Measurements from ENCODE around the gene PCCB.

The PCCB gene

GRCh38 chr3:136232413-136232812 is 17.7 kb upstream of the PCCB start:
- DNase-seq (ENCODE audit: low spot score) (no peak), ATAC-seq (ENCODE audit: low read depth) (no peak)
- no peaks in the 10 kb centered on the region for H3K9me3 ChIP-seq (ENCODE audit: severe bottlenecking)
- H3K4me1 ChIP-seq (ENCODE audit: insufficient read depth, poor library complexity, severe bottlenecking): no peaks in the 10 kb centered on the region
- no peaks in the 10 kb centered on the region for H3K27me3 ChIP-seq (ENCODE audit: insufficient read depth, poor library complexity, severe bottlenecking)
- no peak overlapping the region for H3K27ac ChIP-seq (ENCODE audit: poor library complexity, severe bottlenecking)
- H3K36me3 ChIP-seq (ENCODE audit: low read depth): no peaks in the 10 kb centered on the region
- TF ChIP-seq CTCF (IDR thresholded peaks at IDR 0.05; ENCODE audit: poor library complexity, severe bottlenecking): no peak
- no peak overlapping the region for H3K4me3 ChIP-seq (ENCODE audit: severe bottlenecking)

- Histone ChIP-seq H3K27ac (ENCODE audit: poor library complexity, severe bottlenecking) (no peak overlapping the region), H3K27me3 (ENCODE audit: insufficient read depth, poor library complexity, severe bottlenecking) (no peaks in the 10 kb centered on the region)
- no peak for DNase-seq (ENCODE audit: low spot score)
Observed at GRCh38 chr3:136235545-136235944, 14.6 kb upstream of the PCCB start.

GRCh38 chr3:136236109-136236508 is 14.0 kb upstream of the PCCB start:
- ATAC-seq (ENCODE audit: low read depth) (no peak), DNase-seq (ENCODE audit: low spot score) (no peak)
- TF ChIP-seq CTCF (IDR thresholded peaks at IDR 0.05; ENCODE audit: poor library complexity, severe bottlenecking): no peak
- Histone ChIP-seq H3K4me3 (ENCODE audit: severe bottlenecking) (no peak overlapping the region), H3K9me3 (ENCODE audit: severe bottlenecking) (no peaks in the 10 kb centered on the region), H3K27me3 (ENCODE audit: insufficient read depth, poor library complexity, severe bottlenecking) (no peaks in the 10 kb centered on the region), H3K36me3 (ENCODE audit: low read depth) (no peaks in the 10 kb centered on the region), H3K4me1 (ENCODE audit: insufficient read depth, poor library complexity, severe bottlenecking) (no peaks in the 10 kb centered on the region), H3K27ac (ENCODE audit: poor library complexity, severe bottlenecking) (no peak overlapping the region)

More at GRCh38 chr3:136235545-136235944, 14.6 kb upstream of the PCCB start:
- Histone ChIP-seq H3K4me1 (ENCODE audit: insufficient read depth, poor library complexity, severe bottlenecking) (no peaks in the 10 kb centered on the region), H3K36me3 (ENCODE audit: low read depth) (no peaks in the 10 kb centered on the region), H3K9me3 (ENCODE audit: severe bottlenecking) (no peaks in the 10 kb centered on the region), H3K4me3 (ENCODE audit: severe bottlenecking) (no peak overlapping the region)
- TF ChIP-seq CTCF (IDR thresholded peaks at IDR 0.05; ENCODE audit: poor library complexity, severe bottlenecking): no peak
- no peak for ATAC-seq (ENCODE audit: low read depth)

GRCh38 chr3:136237103-136237502 is 13.0 kb upstream of the PCCB start:
- DNase-seq (ENCODE audit: low spot score) (no peak), ATAC-seq (ENCODE audit: low read depth) (no peak)
- no peaks in the 10 kb centered on the region for H3K4me1 ChIP-seq (ENCODE audit: insufficient read depth, poor library complexity, severe bottlenecking)
- H3K36me3 ChIP-seq (ENCODE audit: low read depth): no peaks in the 10 kb centered on the region
- no peak overlapping the region for H3K27ac ChIP-seq (ENCODE audit: poor library complexity, severe bottlenecking)
- no peak for TF ChIP-seq CTCF (IDR thresholded peaks at IDR 0.05; ENCODE audit: poor library complexity, severe bottlenecking)
- H3K9me3 ChIP-seq (ENCODE audit: severe bottlenecking): no peaks in the 10 kb centered on the region
- H3K27me3 ChIP-seq (ENCODE audit: insufficient read depth, poor library complexity, severe bottlenecking): no peaks in the 10 kb centered on the region
- no peak overlapping the region for H3K4me3 ChIP-seq (ENCODE audit: severe bottlenecking)

- Histone ChIP-seq H3K27ac (ENCODE audit: poor library complexity, severe bottlenecking) (no peak overlapping the region), H3K4me1 (ENCODE audit: insufficient read depth, poor library complexity, severe bottlenecking) (no peaks in the 10 kb centered on the region), H3K36me3 (ENCODE audit: low read depth) (no peaks in the 10 kb centered on the region), H3K9me3 (ENCODE audit: severe bottlenecking) (no peaks in the 10 kb centered on the region), H3K27me3 (ENCODE audit: insufficient read depth, poor library complexity, severe bottlenecking) (no peaks in the 10 kb centered on the region), H3K4me3 (ENCODE audit: severe bottlenecking) (no peak overlapping the region)
- no peak for ATAC-seq (ENCODE audit: low read depth)
- TF ChIP-seq CTCF (IDR thresholded peaks at IDR 0.05; ENCODE audit: poor library complexity, severe bottlenecking): no peak
- DNase-seq (ENCODE audit: low spot score): no peak
Observed at GRCh38 chr3:136237961-136238649, 12.0 kb upstream of the PCCB start.
